ENCODE data around the gene SLC34A3.

GRCh38 chr9:137188086-137188489 is 42.6 kb upstream of the SLC34A3 start:
- TF ChIP-seq POLR2AphosphoS5 (IDR thresholded peaks at IDR 0.05; ENCODE audit: low read depth, low read length) (no peak), REST (IDR thresholded peaks at IDR 0.05; ENCODE audit: insufficient read depth in 1 of 2, low read depth in 2 of 2, low read length in 2 of 2) (no peak)

Measured in PFSK-1 (cell line).